ENCODE measurements around the gene FBXO2. TPM values are rescaled to one million over a fixed set of nuclear protein-coding genes. Genes with fewer than 3 reads are reported as not detected.

The FBXO2 gene
- total and polyA plus RNA-seq, 9 of the 15 experiments (the other 6 are each of a cell fraction or from before 2014, with no cell fraction given) = 0.04 to 1.9 (median 0.27) TPM

- Histone ChIP-seq H3K79me2 (ENCODE audit: control insufficient read depth, insufficient read depth, low read length) (no peaks in the 10 kb centered on the region), H3K4me2 (ENCODE audit: insufficient read depth, low read length) (peak overlapping the region; percentile 76), H3K4me1 (replicated peaks in 1 of 2; ENCODE audit: control insufficient read depth in 2 of 2, insufficient read depth in 2 of 2, low read length in 2 of 2) (peaks cover 15 to 49% of the 10 kb centered on the region in 2 experiments; a peak in 4 of 5 replicates), H2AFZ (ENCODE audit: low read depth, low read length) (peak overlapping the region; percentile 92), H3K27ac (ENCODE audit: extremely low read depth, low read depth, low read length) (no peak overlapping the region), H3K27me3 (ENCODE audit: control insufficient read depth in 2 of 2, insufficient read depth in 2 of 2, low read length in 2 of 2) (no peaks in the 10 kb centered on the region; a peak in 1 of 5 replicates), H3K4me3 (peak overlapping the region; percentile 22), H3K36me3 (ENCODE audit: control insufficient read depth, insufficient read depth, low read length) (no peaks in the 10 kb centered on the region), H3K9me3 (replicated peaks; ENCODE audit: control insufficient read depth, insufficient read depth, low read depth, low read length) (no peaks in the 10 kb centered on the region), H4K20me1 (replicated peaks; ENCODE audit: control insufficient read depth, insufficient read depth, low read length) (no peaks in the 10 kb centered on the region; the same call in 1 of the 2 replicates), H3K9ac (ENCODE audit: insufficient read depth in 1 of 2, low read depth in 2 of 2, low read length in 2 of 2) (peak overlapping the region; percentile 6 to 86; a peak in 3 of 4 replicates), H3K9me1 (ENCODE audit: control insufficient read depth, insufficient read depth, low read length) (no peaks in the 10 kb centered on the region)
- CTCF ChIA-PET (ENCODE audit: low intra/inter-chr PET ratio) = interaction anchor here (1.8 to 3.3 kb wide), 2 partner anchors 72 to 244 kb away, joined by 4 to 52 read pairs; no protein-coding TSS in a partner anchor
- peak; percentile 88 for ATAC-seq
- no peak for FAIRE-seq
- BruUV-seq (replicated peaks) = no TSS peak
- WGBS (ENCODE audit: insufficient coverage, low coverage, missing lambda C conversion rate) = 9% methylated on average over 24 of the region's 30 CpGs
- POLR2A ChIA-PET = interaction anchor here (0.5 to 2.2 kb wide), 11 partner anchors 9 to 396 kb away, joined by 3 to 13 read pairs (median 4); no protein-coding TSS in a partner anchor
- in situ Hi-C loops (cut with MboI) (no loop called here), intact Hi-C loops (cut with micrococcal nuclease) (no loop called here)
- peak; percentile 84 to 94 (median 92) for DNase-seq (ENCODE audit: extremely low read depth in 1 of 4, low spot score in 3 of 4)
- TF ChIP-seq ZFP91 (CRISPR knock-in tag; IDR thresholded peaks at IDR 0.05) = no peak
- 0 out of 2 replicates have a peak, but pooled peaks have one; percentile 19 for TF ChIP-seq ZKSCAN1 (IDR thresholded peaks at IDR 0.05; ENCODE audit: low read depth, low read length)
- no peak for TF ChIP-seq PHB (CRISPR knock-in tag; IDR thresholded peaks at IDR 0.05)
- TF ChIP-seq SP1 (CRISPR knock-in tag; IDR thresholded peaks at IDR 0.05) = peak; percentile 41; the same call in 1 of the 2 replicates
- TF ChIP-seq MAZ (CRISPR knock-in tag; conservative IDR thresholded peaks at IDR 0.05 in 1 of 2, IDR thresholded peaks at IDR 0.05 in 1 of 2) = 0 out of 4 replicates have a peak, but pooled peaks of 1 of the 2 experiments have one; percentile 5
- TF ChIP-seq RBBP5 (IDR thresholded peaks at IDR 0.05; ENCODE audit: borderline replicate concordance, insufficient read depth, low read length, poor library complexity, severe bottlenecking) = no peak
- no peak for TF ChIP-seq SMARCB1 (IDR thresholded peaks at IDR 0.05; ENCODE audit: insufficient read length, low read depth)
- TF ChIP-seq MGA (IDR thresholded peaks at IDR 0.05) = no peak
These were observed 5.5 kb downstream of the FBXO2 start for GRCh38 chr1:11648732-11649158.

Measured in K562 (cell line).